SHP77 (cell line): Measurements from ENCODE around the gene LRRC71.
A peak's percentile ranks its signal among the peaks of the same experiment; 100 is the strongest.

Experiments
- DNase-seq, 2 experiments: peaks; one replicate each; lab custom pipeline; 2025; lab: John Stamatoyannopoulos, UW

The LRRC71 gene

DNA sequence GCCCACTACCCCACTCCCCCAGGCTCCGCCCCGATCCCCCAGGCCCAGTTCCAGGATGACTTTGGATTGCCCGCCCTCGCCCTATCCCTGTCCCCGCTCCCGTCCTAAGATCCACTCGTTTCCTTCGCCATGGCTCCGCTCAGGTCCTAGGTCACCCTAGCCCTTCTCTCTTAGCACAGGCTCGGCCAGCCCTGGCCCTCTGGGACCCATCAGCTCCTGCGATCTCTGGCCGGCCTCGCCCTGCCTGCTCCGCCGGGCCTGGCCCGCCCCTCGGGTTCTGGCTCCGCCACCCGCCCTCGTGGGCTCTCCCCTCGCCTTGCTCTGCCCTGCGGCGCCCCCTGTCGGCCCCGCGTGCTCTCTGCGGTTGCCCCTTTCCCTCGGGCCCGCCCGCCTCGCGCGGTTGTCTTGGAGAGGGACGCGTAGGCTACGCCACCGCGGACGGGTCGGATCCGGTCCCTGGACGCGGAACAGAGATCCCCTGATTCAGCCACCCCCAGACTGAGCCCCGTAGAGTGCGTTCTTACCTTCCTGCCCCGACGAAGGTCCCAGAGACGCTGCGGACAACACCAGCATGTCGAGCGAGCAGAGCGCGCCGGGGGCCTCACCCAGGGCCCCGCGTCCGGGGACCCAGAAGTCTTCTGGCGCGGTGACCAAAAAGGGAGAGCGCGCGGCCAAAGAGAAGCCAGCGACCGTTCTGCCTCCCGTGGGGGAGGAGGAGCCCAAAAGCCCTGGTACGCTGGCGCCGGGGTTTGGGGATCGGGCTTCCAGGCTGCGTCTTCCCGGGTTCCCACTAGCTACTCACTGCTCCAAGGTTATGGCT lies at the start of gene LRRC71:
Gene LRRC71 (plus strand): TSS at position 400 of the 820 bp plus-strand sequence. CDS start 172 bp downstream, at position 572.
- DNase-seq: peak; percentile 58 to 71

DNA sequence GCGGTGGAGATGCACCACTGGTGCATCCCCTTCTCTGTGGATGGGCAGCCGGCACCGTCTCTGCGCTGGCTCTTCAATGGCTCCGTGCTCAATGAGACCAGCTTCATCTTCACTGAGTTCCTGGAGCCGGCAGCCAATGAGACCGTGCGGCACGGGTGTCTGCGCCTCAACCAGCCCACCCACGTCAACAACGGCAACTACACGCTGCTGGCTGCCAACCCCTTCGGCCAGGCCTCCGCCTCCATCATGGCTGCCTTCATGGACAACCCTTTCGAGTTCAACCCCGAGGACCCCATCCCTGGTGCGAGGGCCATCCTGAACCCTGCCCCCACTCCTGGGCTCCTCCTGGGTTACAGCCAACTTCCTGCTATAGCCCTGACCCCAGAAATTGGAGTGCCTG lies 46.8 kb upstream of the LRRC71 start:
- DNase-seq: no peak

DNA sequence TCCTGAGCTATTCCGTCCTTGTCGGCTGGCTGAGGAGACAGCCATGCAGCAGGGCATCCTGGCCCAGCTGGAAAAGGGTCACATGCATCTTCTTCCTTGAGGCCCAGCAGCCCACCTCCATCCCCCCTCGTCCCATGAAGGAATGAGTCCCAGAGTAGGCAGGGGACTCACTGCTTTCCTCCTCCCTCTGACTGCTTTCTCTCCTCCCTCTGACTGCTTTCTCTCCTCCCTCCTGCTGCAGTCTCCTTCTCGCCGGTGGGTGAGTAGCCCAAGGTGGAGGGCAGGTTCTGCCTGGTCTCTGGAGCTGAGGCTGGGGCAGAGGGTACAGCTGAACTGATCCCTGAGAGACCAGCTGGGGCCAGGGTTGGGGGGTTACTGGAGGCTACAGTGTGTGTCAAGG lies 46.3 kb upstream of the LRRC71 start:
- no peak for DNase-seq

DNA sequence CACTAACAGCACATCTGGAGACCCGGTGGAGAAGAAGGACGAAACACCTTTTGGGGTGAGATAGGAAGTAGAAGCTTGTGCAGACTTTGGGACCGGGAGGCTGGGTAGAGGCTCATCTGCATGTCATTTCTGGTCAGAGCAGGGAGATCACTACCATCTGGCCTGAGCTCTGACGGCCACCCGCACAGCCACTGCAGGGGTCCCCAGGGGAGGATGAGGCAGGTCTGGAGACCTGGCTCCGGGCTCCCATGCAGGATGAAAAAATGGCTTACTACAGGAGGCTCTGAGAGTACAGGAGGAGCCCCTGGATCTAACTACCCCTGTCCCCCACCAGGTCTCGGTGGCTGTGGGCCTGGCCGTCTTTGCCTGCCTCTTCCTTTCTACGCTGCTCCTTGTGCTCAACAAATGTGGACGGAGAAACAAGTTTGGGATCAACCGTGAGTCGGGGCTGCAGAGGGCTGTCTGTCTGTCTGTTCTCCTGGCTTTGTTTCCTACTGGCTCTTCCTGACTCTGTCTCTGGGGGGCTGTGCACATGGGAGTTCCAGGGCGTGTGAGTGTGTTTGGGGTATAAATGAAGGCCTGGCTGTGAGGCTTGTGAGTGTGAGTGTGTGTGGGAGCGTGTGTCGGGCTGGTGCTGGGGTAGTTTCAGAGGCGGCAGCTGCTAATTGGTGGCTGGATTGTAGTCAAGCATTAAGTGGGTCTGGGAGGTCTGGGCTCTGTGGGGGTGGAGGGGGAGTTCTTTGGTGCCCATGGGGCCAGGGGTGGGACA lies 45.7 kb upstream of the LRRC71 start:
- no peak for DNase-seq

GRCh38 chr1:156875341-156875615 lies 45.2 kb upstream of the LRRC71 start:
- no peak for DNase-seq

DNA sequence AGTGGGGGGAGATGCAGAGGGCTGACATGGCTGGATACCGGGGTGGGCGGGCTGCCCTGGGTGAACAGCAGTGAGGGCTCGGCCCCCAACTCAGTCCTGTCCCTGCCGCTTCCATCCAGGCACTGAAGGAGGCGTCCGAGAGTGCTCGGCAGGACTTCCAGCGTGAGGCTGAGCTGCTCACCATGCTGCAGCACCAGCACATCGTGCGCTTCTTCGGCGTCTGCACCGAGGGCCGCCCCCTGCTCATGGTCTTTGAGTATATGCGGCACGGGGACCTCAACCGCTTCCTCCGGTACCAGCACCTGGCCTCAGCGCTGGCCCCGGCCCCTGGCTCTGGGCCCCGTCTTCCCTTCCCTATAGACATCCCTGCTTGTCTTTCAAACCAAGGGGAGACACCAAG lies 44.2 kb upstream of the LRRC71 start:
- DNase-seq: no peak

DNA sequence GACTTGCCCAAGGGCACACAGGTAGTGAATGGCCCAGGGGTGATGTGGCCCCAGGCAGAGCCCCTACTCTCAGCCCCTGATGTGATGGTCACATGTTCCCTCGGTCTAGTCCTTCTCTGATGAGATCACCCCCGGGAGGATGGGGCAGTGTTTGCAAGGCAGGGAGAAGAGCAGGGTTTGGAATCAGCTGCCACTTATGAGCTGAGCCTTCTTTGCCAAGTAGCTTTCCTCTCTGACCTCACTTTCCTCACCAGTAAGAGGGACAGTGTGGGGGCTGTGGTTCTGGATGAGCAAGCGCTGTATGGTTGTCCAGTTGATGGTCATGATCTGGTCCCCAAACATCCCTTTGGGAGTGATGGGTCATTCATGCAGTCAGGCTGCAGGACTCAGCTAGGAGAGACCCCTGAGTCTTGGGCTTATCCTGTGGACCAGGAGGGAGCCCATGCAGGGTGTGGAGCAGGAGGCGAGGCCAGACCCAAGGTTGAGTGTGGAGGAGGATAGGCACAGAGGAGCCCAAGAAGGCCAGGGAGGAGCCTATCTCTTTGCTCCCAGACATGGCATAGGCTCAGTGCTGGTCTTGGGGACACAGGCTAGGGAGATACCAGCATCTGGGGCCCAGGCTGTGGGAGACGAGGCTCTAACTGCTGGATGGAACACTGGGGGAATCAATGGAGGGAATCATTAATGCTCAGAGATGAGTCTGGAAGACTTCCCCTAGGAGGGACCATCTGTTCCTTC lies 42.8 kb upstream of the LRRC71 start:
- DNase-seq: no peak

DNA sequence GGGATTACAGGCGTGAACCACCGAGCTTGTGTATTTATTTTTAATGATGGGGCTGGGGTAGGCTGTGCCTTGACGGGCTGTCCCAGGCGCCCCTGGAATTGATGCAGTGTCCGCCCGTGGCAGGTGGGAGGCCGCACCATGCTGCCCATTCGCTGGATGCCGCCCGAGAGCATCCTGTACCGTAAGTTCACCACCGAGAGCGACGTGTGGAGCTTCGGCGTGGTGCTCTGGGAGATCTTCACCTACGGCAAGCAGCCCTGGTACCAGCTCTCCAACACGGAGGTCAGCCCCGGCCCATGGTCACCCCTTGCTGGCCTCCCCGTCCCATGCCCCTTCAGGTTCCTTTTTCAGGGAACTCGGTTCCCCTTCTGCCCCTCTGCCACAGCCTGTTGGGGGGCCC lies 40.6 kb upstream of the LRRC71 start:
- DNase-seq: no peak

GRCh38 chr1:156880473-156880872 lies 40.0 kb upstream of the LRRC71 start:
- DNase-seq: no peak

DNA sequence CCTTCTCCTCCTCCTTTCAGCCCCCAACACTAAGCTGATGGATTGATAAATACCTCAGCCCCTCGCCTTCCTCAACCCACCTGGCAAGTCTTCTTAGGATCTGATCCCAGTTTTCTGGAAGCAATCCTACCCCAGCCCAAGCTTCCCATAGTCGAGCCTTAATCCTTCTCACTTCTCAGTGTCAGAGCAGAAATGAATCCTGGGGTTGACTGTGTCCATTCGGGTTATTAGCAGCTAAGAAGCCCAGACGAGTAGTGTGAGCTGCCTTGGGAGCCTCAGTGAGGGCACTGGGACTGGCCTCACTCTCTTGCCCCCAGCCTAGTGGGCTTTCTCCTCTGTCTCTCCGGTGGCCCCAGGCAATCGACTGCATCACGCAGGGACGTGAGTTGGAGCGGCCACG lies 39.3 kb upstream of the LRRC71 start:
- DNase-seq: no peak

DNA sequence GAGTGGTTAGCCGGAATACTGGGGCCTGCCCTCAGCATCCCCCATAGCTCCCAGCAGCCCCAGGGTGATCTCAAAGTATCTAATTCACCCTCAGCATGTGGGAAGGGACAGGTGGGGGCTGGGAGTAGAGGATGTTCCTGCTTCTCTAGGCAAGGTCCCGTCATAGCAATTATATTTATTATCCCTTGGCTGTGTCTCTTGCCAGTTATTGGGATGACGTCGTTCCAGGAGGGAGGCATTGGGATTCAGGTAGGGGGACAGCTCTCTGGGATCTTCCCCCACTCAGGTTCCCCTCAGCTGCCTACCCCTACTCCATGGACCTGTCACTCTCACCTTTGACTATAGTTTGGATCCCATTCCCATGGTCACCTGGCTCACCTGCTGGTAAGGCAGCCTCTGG lies 38.8 kb upstream of the LRRC71 start:
- no peak for DNase-seq

- DNase-seq: no peak
These were observed 37.9 kb upstream of the LRRC71 start for GRCh38 chr1:156882543-156882942.

DNA sequence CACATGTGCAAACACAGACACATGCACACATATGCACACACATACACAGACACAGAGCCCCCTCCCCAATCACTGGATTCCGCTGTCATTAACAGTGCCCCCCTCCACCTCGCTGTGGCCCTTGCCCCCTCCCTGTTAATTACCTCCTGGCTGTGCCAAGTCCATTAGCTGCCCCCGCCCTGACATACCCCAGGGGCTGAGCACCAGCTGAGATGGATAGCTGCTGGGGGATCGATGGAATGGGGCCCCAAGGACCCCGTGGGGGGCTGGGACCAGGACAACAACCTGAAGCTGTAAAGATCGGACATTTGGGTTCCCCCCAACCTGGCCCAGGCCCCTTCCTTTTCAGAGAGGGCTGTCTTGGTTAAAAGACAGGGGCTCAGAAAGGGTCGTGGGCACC lies 36.5 kb upstream of the LRRC71 start:
- no peak for DNase-seq

DNA sequence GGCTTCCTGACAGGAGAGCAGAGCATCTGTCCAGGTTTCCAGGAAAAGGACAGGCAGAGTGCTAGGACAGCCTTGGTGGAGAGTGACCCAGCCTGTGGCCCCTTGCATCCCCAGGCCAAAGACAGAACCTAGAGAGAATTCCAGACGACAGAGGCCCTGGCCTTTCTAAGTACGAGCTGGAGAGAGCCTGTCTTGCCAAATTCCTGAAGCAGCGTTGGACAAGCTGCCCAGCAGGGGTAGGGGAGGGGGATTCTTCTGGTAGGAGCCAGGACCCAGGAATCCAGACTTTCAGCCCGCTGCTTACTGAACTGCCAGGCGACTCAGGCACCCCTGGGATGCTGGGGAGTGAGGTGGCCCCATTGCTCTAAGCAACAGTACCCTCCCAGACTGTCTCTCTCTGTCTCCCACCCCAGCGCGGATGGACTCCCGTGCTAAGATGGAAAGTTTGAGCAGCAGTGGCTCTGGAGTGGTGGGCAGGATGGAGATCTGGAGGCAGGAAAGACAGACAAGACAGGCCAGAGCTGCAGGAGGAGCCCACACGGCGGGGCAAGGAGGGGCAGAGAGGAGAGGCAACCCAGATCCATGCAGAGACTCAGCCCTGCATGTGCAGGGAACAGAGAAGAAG lies 35.8 kb upstream of the LRRC71 start:
- DNase-seq: no peak

- no peak for DNase-seq
These were observed 35.1 kb upstream of the LRRC71 start for GRCh38 chr1:156885314-156885713.

DNA sequence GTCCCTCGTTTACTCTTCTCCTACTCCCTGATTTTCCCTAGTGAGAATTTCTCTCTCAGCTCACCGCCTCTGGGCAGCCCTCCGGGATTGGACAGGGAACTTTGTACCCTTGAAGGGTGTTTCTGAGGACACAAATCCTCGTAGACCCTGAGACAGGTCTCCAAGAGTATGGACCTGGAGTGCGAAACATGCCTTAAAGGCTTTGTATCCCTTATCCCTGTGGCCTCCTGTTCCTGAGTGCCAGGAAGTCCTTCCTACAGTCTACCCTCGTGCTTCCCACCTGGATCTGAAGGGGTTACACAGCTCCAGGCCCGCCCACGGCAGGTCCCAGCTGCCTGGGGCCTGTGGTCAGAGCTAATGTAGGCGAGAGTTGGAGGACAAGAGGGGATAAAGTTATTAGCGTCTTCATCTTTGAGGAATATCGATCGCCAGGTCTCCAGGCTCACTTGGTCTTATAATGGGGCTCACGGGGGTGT lies 34.5 kb upstream of the LRRC71 start:
- no peak for DNase-seq

DNA sequence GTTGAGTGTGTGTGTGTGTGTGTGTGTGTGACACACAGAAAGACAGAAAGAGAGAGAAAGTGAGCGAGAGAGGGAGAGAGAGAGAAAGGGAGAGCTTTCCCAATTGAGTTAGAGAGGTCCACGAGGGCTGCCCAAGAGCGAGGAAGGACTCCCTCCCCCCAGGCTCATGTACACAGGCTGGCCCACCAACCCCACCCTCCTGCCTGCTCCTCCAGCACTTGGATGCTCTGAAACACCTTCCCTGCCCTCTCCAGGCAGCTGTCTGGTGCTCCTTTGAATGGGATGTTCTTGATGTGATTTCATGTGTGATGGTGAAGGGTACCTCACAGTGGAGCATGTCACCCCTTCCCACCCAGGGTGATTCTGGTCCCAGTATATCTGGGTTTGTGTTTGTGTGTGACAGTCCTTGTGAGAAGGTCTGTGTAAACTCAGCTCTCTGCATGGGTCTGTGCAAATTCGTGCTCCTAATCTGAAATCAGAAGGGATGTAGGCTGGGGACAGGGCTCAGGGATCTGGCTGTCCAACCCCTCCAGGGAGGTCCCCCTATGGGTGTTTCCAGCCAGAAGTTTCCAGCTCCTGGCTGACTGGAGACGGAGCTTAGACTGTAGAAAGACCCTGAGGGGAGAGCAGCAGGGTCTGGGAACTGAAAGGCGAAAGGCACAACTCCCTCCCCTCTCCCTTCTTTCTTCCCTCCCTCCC lies 33.7 kb upstream of the LRRC71 start:
- DNase-seq: no peak

DNA sequence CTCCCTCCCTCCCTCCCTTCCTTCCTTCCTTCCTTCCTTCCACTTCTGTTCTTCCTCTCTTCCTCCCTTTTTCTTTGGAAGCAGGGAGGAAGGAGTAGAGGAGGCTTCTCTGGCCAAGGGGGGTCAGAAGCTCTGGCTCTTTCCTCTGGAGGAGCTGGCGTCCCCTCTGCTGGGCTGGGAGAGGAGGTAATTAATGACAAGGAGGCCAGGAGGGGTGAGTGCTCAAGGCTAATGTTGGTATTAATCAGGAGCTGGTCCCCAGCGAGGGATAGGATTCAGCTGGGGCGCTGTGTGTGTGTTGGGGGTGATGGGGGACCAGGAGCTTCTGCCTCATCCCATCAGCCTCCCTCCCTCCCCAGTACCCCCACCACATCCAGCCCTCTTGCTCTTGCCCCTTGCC lies 33.1 kb upstream of the LRRC71 start:
- no peak for DNase-seq

DNA sequence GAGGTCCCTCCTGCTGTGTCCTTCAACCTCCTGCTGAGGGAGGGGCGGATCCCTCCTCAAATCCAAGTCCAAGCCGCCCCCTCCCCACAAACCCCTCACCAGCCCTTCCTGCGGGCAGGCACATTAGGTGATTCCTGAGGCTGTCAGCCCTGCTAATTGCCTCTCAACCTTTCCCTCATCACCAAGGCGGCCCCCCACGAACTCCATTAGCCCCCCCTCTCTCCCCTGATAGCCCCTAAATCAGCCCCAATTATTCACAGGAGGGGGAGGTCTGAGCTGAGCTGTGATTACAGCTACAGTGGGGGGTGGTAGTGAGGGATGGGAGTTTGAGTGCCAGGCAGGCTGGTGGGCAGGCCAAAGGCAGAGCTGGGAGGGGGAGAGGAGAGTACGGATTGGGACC lies 32.7 kb upstream of the LRRC71 start:
- DNase-seq: no peak

- peak; percentile 75 to 90 for DNase-seq
These were observed 30.4 kb upstream of the LRRC71 start for GRCh38 chr1:156889802-156890580.
